Tibial nerve (tissue), 4 donors: ENCODE measurements around the gene ATXN1L. TPM values are rescaled to one million over a fixed set of nuclear protein-coding genes. Genes with fewer than 3 reads are reported as not detected.
"Not testable (repeated sequence)": the region's sequence is repeated elsewhere in the genome, so short reads cannot be mapped to it uniquely, and the experiment has no call there.

Source experiments
- DNase-seq, 2 donors: peaks; one replicate each; pipeline ENCODE4 v3.0.0-alpha.2; 2019; ENCODE audit warnings: low spot score in 2 of 2
- H3K27ac ChIP-seq, 4 donors: fragments of 200-600 bp; sonication (generic) in 3 of 4; one replicate each; pipeline ENCODE4 v1.5.1; 2017 to 2019; ENCODE audit warnings: mild to moderate bottlenecking in 1 of 4
- H3K27me3 ChIP-seq, 2 donors: fragments of 200-600 bp; sonication (generic) in 1 of 2; one replicate each; pipeline versions ENCODE4 v1.5.1 to v1.6.0; 2017 to 2019
- H3K36me3 ChIP-seq, 3 donors: fragments of 200-600 bp; sonication (generic); one replicate each; pipeline ENCODE4 v1.5.1; 2018 to 2019
- H3K4me1 ChIP-seq, 4 donors: fragments of 200-600 bp; sonication (generic) in 3 of 4; one replicate each; pipeline ENCODE4 v1.5.1; 2017 to 2019
- H3K4me3 ChIP-seq, 4 donors: fragments of 200-600 bp; sonication (generic) in 3 of 4; one replicate each; pipeline ENCODE4 v1.5.1; 2017 to 2019; ENCODE audit warnings: mild to moderate bottlenecking in 1 of 4, moderate library complexity in 1 of 4
- H3K9me3 ChIP-seq, 4 donors: fragments of 200-600 bp; sonication (generic) in 3 of 4; one replicate each; pipeline ENCODE4 v1.5.1; 2017 to 2019
- CTCF ChIP-seq, 5 experiments: fragments of 200-600 bp in 3 of 5; fragments of 450-650 bp in 2 of 5; sonication (generic) in 3 of 5; IDR thresholded peaks; one replicate each; pipeline ENCODE4 v1.5.1; 2016 to 2019; ENCODE audit warnings: antibody characterized with exemption in 5 of 5, mild to moderate bottlenecking in 3 of 5, moderate library complexity in 2 of 5
- EP300 ChIP-seq, 2 donors: sonication (generic); formaldehyde crosslinking; IDR thresholded peaks; one replicate each; pipeline ENCODE4 v1.6.1; 2017; ENCODE audit warnings: antibody characterized with exemption in 2 of 2, mild to moderate bottlenecking in 1 of 2
- POLR2A ChIP-seq, 2 donors: fragments of 450-650 bp; IDR thresholded peaks; one replicate each; pipeline ENCODE4 v1.6.1; 2017; ENCODE audit warnings: antibody characterized with exemption in 2 of 2, mild to moderate bottlenecking in 2 of 2, moderate library complexity in 2 of 2
- WGBS, 2 donors: methylation state at CpG; one replicate each; pipeline ENCODE4 v1.1.5; 2018; 5-methylcytosine and 5-hydroxymethylcytosine counted together
- total RNA-seq, 4 donors: library from RNA; depleted of rRNA; stranded (reverse); fragments of >200 nt; gene quantifications; one replicate each; pipeline ENCODE4 v1.1.0, GENCODE V29; 2016

ATXN1L gene
- total RNA-seq, 4 donors from 2014 or later: 24.9 to 35.1 (median 30.0) TPM

GRCh38 chr16:71865173-71865863, 19.5 kb downstream of the ATXN1L start:
- H3K9me3 ChIP-seq: no peaks in the 10 kb centered on the region
- TF ChIP-seq POLR2A (IDR thresholded peaks at IDR 0.05): no peak
- TF ChIP-seq CTCF (IDR thresholded peaks at IDR 0.05): no peak
- no peak for TF ChIP-seq EP300 (IDR thresholded peaks at IDR 0.05)
- no peak overlapping the region for H3K27ac ChIP-seq
- WGBS, 2 donors: 82 to 90% methylated on average over 7 of the region's 7 CpGs
- H3K4me3 ChIP-seq: no peak overlapping the region
- no peak for DNase-seq
- H3K36me3 ChIP-seq: peaks cover 0 to 67% (median 2%) of the 10 kb centered on the region in 3 donors
- H3K27me3 ChIP-seq: no peaks in the 10 kb centered on the region
- H3K4me1 ChIP-seq: no peaks in the 10 kb centered on the region

GRCh38 chr16:71867175-71867574, 21.4 kb downstream of the ATXN1L start:
- not testable (repeated sequence) for H3K9me3 ChIP-seq, H3K27ac ChIP-seq, H3K4me1 ChIP-seq, DNase-seq, H3K27me3 ChIP-seq, H3K4me3 ChIP-seq
- WGBS, 2 donors: 94 to 95% methylated on average over 6 of the region's 6 CpGs
- H3K36me3 ChIP-seq: peaks cover 0 to 53% (median 0%) of the 10 kb centered on the region in 3 donors

GRCh38 chr16:71867939-71868338, 22.2 kb downstream of the ATXN1L start:
- 92 to 96% methylated on average over 3 of the region's 3 CpGs for WGBS, 2 donors
- peaks cover 0 to 48% (median 0%) of the 10 kb centered on the region in 3 donors for H3K36me3 ChIP-seq
- DNase-seq: no peak

GRCh38 chr16:71869089-71869488, 23.3 kb downstream of the ATXN1L start:
- TF ChIP-seq EP300 (IDR thresholded peaks at IDR 0.05): no peak
- no peak for TF ChIP-seq POLR2A (IDR thresholded peaks at IDR 0.05)
- TF ChIP-seq CTCF (IDR thresholded peaks at IDR 0.05): no peak
- 92 to 96% methylated on average over 1 of the region's 1 CpG for WGBS, 2 donors
- no peaks in the 10 kb centered on the region for H3K27me3 ChIP-seq
- H3K4me1 ChIP-seq: no peaks in the 10 kb centered on the region
- no peak for DNase-seq
- no peak overlapping the region for H3K27ac ChIP-seq
- H3K4me3 ChIP-seq: no peak overlapping the region
- H3K36me3 ChIP-seq: peaks cover 0 to 40% (median 0%) of the 10 kb centered on the region in 3 donors
- H3K9me3 ChIP-seq: no peaks in the 10 kb centered on the region

More at GRCh38 chr16:71867939-71868338, 22.2 kb downstream of the ATXN1L start:
- H3K4me3 ChIP-seq: no peak overlapping the region
- H3K27me3 ChIP-seq: no peaks in the 10 kb centered on the region
- H3K27ac ChIP-seq: no peak overlapping the region
- TF ChIP-seq POLR2A (IDR thresholded peaks at IDR 0.05) (no peak), CTCF (IDR thresholded peaks at IDR 0.05) (no peak), EP300 (IDR thresholded peaks at IDR 0.05) (no peak)
- no peaks in the 10 kb centered on the region for H3K4me1 ChIP-seq
- no peaks in the 10 kb centered on the region for H3K9me3 ChIP-seq

- peaks cover 0 to 40% (median 0%) of the 10 kb centered on the region in 3 donors for H3K36me3 ChIP-seq
- WGBS, 2 donors: 95 to 99% methylated on average over 2 of the region's 2 CpGs
Measured at GRCh38 chr16:71870818-71871217, 25.0 kb downstream of the ATXN1L start.

More at GRCh38 chr16:71870818-71871217, 25.0 kb downstream of the ATXN1L start:
- no peak overlapping the region for H3K27ac ChIP-seq
- H3K27me3 ChIP-seq: no peaks in the 10 kb centered on the region
- no peak for DNase-seq
- no peaks in the 10 kb centered on the region for H3K9me3 ChIP-seq
- no peak overlapping the region for H3K4me3 ChIP-seq
- TF ChIP-seq CTCF (IDR thresholded peaks at IDR 0.05): no peak
- TF ChIP-seq EP300 (IDR thresholded peaks at IDR 0.05): no peak
- TF ChIP-seq POLR2A (IDR thresholded peaks at IDR 0.05): no peak
- no peaks in the 10 kb centered on the region for H3K4me1 ChIP-seq
